Posterior cingulate gyrus (tissue), 11 donors: Measurements from ENCODE around the gene NFAT5.
A peak's percentile ranks its signal among the peaks of the same experiment; 100 is the strongest.
"Not testable (repeated sequence)": the region's sequence is repeated elsewhere in the genome, so short reads cannot be mapped to it uniquely, and the experiment has no call there.

Source experiments
- DNase-seq, 10 donors: peaks; one replicate each; pipeline versions ENCODE4 v3.0.0 to v3.0.0-alpha.2; 2020 to 2021; ENCODE audit warnings: mixed read lengths in 3 of 10
- intact Hi-C: fragments of 100-400 bp; cut with DNase I; formaldehyde crosslinking; loops from one replicate; pipeline ENCODE4 v1.15.1; 2023

Gene NFAT5

GRCh38 chr16:69565671-69566239, at the start of gene NFAT5:
Gene NFAT5 (plus strand): TSS chr16:69565966. CDS start chr16:69566302, 336 bp downstream.
- DNase-seq, result peak; percentile 86 to 98 (median 90)
- intact Hi-C loops, result loop anchor here (5.0 to 10.0 kb wide), 3 partner anchors 101 to 168 kb away; partner anchors contain the start of gene CYB5B

GRCh38 chr16:69517914-69518313, 47.9 kb upstream of the NFAT5 start:
- DNase-seq, intact Hi-C loops: not testable (repeated sequence)

- DNase-seq, result no peak
- intact Hi-C loops, result no loop called here
These were observed 45.4 kb upstream of the NFAT5 start for GRCh38 chr16:69520413-69520799.

GRCh38 chr16:69520800-69521602, 44.8 kb upstream of the NFAT5 start:
- intact Hi-C loops, result no loop called here
- no peak for DNase-seq

GRCh38 chr16:69522041-69522578, 43.7 kb upstream of the NFAT5 start:
- intact Hi-C loops, result no loop called here
- DNase-seq, result no peak

- no peak for DNase-seq
- intact Hi-C loops, result no loop called here
These were observed 42.9 kb upstream of the NFAT5 start for GRCh38 chr16:69522732-69523404.

- intact Hi-C loops, result no loop called here
- DNase-seq, result no peak
These were observed 42.0 kb upstream of the NFAT5 start for GRCh38 chr16:69523566-69524305.

- intact Hi-C loops, result no loop called here
These were observed 38.7 kb upstream of the NFAT5 start for GRCh38 chr16:69526831-69527655.

GRCh38 chr16:69531988-69532387, 33.8 kb upstream of the NFAT5 start:
- intact Hi-C loops, result no loop called here
- DNase-seq, result no peak

More at GRCh38 chr16:69526831-69527655, 38.7 kb upstream of the NFAT5 start:
- no peak for DNase-seq

- no peak for DNase-seq
- intact Hi-C loops, result no loop called here
These were observed 32.9 kb upstream of the NFAT5 start for GRCh38 chr16:69532641-69533455.

- no peak for DNase-seq
- intact Hi-C loops, result no loop called here
These were observed 31.0 kb upstream of the NFAT5 start for GRCh38 chr16:69534720-69535119.

- intact Hi-C loops, result no loop called here
- no peak for DNase-seq
These were observed 30.4 kb upstream of the NFAT5 start for GRCh38 chr16:69535123-69536050.

- intact Hi-C loops, result no loop called here
- no peak for DNase-seq
These were observed 28.1 kb upstream of the NFAT5 start for GRCh38 chr16:69537706-69538080.

- intact Hi-C loops, result no loop called here
- DNase-seq, result no peak
These were observed 27.0 kb upstream of the NFAT5 start for GRCh38 chr16:69538808-69539207.

- intact Hi-C loops, result no loop called here
- DNase-seq, result no peak
These were observed 22.8 kb upstream of the NFAT5 start for GRCh38 chr16:69542974-69543373.

GRCh38 chr16:69544088-69544487, 21.7 kb upstream of the NFAT5 start:
- no peak for DNase-seq
- intact Hi-C loops, result no loop called here

GRCh38 chr16:69546663-69547062, 19.1 kb upstream of the NFAT5 start:
- DNase-seq, intact Hi-C loops: not testable (repeated sequence)

GRCh38 chr16:69553332-69553731, 12.4 kb upstream of the NFAT5 start:
- DNase-seq, result no peak
- intact Hi-C loops, result no loop called here
